Lower leg skin (tissue), 4 donors: ENCODE measurements around the gene GLYAT. TPM values are rescaled to one million over a fixed set of nuclear protein-coding genes. Genes with fewer than 3 reads are reported as not detected.

ENCODE experiments used
- DNase-seq, 2 donors: peaks; one replicate each; pipeline ENCODE4 v3.0.0-alpha.2; 2019; ENCODE audit warnings: low spot score in 2 of 2
- H3K4me3 ChIP-seq: fragments of 200-600 bp; sonication (generic); 2 replicates; pipeline ENCODE4 v1.5.1; 2017; ENCODE audit warnings: mild to moderate bottlenecking, low read depth; ENCODE audit not compliant: poor library complexity, severe bottlenecking
- POLR2A ChIP-seq, 2 donors: fragments of 450-650 bp; IDR thresholded peaks; one replicate each; pipeline ENCODE4 v1.6.1; 2016 to 2017; ENCODE audit warnings: antibody characterized with exemption in 2 of 2, mild to moderate bottlenecking in 1 of 2, moderate library complexity in 1 of 2
- WGBS, 2 donors: methylation state at CpG; one replicate each; pipeline ENCODE4 v1.1.5; 2018; 5-methylcytosine and 5-hydroxymethylcytosine counted together
- intact Hi-C: fragments of 100-400 bp; cut with DNase I; formaldehyde crosslinking; loops from one replicate; pipeline ENCODE4 v1.15.0; 2023; ENCODE audit warnings: low total_unique reads
- total RNA-seq, 4 donors: library from RNA; depleted of rRNA; stranded (reverse); fragments of >200 nt; gene quantifications; one replicate each; pipeline ENCODE4 v1.1.0, GENCODE V29; 2016
- TF ChIP-seq, protein P1 (sequence below), 3 donors: fragments of 450-650 bp; IDR thresholded peaks; one replicate each; pipeline ENCODE4 v1.5.1; 2016; ENCODE audit warnings: antibody characterized with exemption in 3 of 3, mild to moderate bottlenecking in 3 of 3, moderate library complexity in 2 of 3

GLYAT gene, protein sequence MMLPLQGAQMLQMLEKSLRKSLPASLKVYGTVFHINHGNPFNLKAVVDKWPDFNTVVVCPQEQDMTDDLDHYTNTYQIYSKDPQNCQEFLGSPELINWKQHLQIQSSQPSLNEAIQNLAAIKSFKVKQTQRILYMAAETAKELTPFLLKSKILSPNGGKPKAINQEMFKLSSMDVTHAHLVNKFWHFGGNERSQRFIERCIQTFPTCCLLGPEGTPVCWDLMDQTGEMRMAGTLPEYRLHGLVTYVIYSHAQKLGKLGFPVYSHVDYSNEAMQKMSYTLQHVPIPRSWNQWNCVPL
- total RNA-seq = under 1 TPM in 1 of 4 donors, not detected in 3; 0.17 TPM

DNA sequence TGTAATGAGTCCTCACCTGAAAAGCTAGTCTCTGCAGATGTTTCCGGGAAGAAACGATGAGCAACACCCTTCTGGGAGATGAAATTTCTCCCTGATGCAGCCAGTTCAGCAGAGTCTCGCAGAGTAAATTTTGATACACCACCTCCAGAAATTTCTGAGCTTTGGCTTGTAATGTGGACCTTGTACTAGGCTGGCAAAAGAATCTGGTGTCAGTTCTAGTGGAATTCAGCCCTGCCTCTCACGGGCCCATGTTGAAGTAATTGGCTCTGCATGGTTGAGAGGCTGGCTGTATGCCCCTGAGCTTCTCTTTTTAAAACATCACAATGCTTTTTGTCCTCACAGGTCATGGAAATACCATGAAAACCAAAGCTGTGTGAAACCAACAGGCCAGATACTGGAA, at the start of gene GLYAT:
GLYAT (minus strand) TSS at position 125 of the 400 bp plus-strand sequence. CDS start 7,447 bp downstream, outside the sequence.
- H3K4me3 ChIP-seq = no peak within 1 kb of the TSS
- no peak for DNase-seq
- TF ChIP-seq, protein P1, sequence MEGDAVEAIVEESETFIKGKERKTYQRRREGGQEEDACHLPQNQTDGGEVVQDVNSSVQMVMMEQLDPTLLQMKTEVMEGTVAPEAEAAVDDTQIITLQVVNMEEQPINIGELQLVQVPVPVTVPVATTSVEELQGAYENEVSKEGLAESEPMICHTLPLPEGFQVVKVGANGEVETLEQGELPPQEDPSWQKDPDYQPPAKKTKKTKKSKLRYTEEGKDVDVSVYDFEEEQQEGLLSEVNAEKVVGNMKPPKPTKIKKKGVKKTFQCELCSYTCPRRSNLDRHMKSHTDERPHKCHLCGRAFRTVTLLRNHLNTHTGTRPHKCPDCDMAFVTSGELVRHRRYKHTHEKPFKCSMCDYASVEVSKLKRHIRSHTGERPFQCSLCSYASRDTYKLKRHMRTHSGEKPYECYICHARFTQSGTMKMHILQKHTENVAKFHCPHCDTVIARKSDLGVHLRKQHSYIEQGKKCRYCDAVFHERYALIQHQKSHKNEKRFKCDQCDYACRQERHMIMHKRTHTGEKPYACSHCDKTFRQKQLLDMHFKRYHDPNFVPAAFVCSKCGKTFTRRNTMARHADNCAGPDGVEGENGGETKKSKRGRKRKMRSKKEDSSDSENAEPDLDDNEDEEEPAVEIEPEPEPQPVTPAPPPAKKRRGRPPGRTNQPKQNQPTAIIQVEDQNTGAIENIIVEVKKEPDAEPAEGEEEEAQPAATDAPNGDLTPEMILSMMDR (IDR thresholded peaks at IDR 0.05) = no peak
- TF ChIP-seq POLR2A (IDR thresholded peaks at IDR 0.05) = no peak
- intact Hi-C loops = no loop called here
- 54 to 63% methylated on average over 4 of the region's 4 CpGs for WGBS, 2 donors

DNA sequence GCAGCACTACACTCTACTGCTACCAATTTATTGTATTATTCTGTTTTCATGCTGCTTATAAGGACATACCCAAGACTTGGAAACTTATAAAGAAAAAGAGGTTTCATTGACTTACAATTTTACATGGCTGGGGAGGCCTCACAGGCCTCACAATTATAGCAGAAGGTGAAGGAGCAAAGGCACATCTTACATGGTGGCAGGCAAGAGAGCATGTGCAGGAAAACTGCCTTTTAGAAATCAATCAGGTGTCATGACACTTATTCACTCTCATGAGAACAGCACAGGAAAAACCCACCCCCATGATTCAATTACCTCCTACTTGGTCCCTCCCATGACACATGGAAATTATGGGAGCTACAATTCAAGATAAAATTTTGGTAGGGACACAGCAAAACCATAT, 49.6 kb upstream of the GLYAT start:
- no peak for TF ChIP-seq POLR2A (IDR thresholded peaks at IDR 0.05)
- TF ChIP-seq, protein P1 (IDR thresholded peaks at IDR 0.05) = no peak
- intact Hi-C loops = no loop called here
- no peak overlapping the region for H3K4me3 ChIP-seq
- no peak for DNase-seq

DNA sequence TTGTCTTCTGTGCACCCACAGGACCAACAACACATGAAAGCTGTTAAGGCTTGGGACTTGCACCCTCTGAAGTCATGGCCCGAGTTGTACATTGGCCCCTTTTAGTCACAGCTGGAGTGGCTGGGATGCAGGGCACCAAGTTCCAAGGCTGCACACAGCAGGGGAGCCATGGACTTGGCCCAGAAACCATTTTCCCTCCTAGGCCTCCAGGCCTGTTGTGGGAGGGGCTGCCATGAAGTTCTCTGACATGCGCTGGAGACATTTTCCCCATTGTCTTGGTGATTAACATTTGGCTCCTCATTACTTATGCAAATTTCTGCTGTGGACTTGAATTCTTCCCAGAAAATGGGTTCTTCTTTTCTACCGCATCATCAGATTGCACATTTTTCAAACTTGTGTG, 48.8 kb upstream of the GLYAT start:
- no peak overlapping the region for H3K4me3 ChIP-seq
- TF ChIP-seq POLR2A (IDR thresholded peaks at IDR 0.05) = no peak
- TF ChIP-seq, protein P1 (IDR thresholded peaks at IDR 0.05) = no peak
- intact Hi-C loops = no loop called here
- WGBS, 2 donors = 87 to 90% methylated on average over 3 of the region's 3 CpGs
- no peak for DNase-seq

DNA sequence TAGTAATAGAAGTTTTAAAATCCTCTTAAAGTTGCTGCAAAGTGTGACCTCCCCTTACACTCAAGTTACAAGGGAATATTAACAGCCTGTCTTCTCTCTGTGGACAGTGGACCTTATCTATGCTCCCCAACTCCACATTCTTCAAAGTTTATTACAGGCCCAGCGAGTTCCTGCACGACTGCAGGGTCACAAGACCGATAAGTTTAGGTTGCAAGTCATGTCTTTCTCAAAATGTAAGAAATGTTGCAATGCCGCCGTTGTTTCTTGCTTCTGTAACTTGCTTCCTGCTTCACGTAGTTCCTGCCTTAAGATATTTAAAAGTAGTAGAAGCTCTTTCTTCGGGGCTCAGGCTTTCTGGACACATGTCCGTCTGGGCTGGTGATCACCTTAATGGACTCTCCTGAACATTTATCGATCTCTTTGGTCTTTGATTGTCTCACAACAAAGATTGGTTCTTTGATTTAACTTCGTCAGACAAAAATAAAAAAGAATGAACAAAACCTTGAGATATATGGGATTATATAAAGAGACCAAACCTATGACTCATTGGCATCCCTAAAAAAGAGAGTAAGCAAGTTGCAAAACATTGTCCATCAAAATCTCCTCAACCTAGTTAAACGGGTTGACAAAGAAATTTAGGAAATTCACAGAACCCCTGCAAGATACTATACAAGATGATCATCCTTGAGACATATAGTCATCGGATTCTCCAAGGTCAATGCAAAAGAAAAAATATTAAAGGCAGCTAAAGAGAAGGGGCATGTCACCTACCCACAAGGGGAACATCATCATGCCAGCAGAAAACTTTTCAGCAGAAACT, 45.4 kb upstream of the GLYAT start:
- TF ChIP-seq, protein P1 (IDR thresholded peaks at IDR 0.05) = no peak
- no peak for TF ChIP-seq POLR2A (IDR thresholded peaks at IDR 0.05)
- no peak for DNase-seq
- no peak overlapping the region for H3K4me3 ChIP-seq
- intact Hi-C loops = no loop called here
- WGBS, 2 donors = 72 to 74% methylated on average over 12 of the region's 12 CpGs

DNA sequence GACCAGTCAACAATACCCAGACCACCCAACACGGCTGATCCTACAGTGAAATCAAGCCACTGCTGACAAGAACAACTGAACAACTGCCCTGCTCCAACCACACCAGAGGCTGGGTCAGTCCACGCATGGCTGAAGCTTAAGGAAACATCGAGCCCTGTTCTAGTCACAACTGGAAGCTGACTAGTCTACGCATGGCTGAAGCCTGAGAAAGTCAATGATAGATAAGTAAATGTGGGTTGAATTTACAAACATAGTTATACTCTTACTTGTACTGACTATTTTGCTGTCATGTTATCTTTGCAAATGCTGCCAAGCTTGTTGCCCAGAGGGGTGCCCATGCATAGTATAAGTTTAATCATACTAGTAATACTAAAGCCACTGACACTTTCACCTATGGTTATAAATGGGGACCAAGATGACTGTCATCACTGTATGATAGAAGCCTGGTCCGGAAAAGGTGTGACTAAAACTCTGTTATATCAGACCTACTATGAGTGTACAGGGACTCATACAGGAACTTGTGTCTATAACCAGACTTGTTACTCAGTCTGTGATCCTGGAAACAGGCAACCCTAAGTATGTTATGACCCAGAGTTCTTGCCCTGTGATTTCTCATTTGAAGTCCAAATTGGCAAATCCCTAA, 43.4 kb upstream of the GLYAT start:
- H3K4me3 ChIP-seq = no peak overlapping the region
- intact Hi-C loops = no loop called here
- TF ChIP-seq, protein P1 (IDR thresholded peaks at IDR 0.05) = no peak
- no peak for TF ChIP-seq POLR2A (IDR thresholded peaks at IDR 0.05)
- no peak for DNase-seq
- 80 to 88% methylated on average over 5 of the region's 5 CpGs for WGBS, 2 donors
